Stimulated activated CD4-positive, alpha-beta T cell treated with anti-CD3 and anti-CD28 coated beads, Interleukin-2, amount 100 ng/mL, for 24 hours (primary cell): ENCODE results near the gene SHB.

ENCODE experiments used
- DNase-seq, 2 donors: peaks; one replicate each; pipeline ENCODE4 v3.0.0-alpha.2; 2020

SHB gene

DNA sequence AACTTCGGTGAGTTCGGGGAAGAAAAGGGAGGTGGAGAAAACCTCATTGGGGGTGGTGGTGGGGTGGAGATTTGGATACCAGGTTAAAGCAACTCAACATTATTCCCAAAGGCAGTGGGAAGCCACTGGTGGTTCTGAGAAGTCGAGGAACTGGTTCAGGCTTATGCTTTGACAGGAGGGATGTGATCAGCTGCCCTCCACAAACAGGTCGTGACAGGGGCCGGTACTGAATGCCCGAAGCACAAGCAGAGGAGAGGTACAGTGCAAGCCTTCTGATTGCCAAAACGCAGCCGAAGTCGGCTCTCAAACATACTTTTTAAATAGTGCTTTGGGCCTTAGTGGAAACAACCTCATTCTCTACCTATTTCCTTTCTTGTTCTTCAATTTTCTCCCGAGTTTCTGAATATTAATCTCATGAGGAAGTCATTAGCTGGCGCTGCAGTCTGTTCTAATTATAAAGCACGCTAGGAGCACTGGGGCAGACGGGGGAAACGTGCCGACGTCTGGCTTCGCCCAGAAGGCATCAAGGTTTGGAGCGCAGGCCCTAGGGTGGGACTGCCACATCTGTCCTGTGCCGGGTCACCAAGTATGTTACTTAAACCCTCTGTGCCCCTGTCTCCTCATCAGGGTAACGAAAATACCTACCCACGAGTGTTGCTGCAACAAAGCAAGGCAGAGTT is 27.3 kb downstream of the SHB start:
- DNase-seq, result no peak

DNA sequence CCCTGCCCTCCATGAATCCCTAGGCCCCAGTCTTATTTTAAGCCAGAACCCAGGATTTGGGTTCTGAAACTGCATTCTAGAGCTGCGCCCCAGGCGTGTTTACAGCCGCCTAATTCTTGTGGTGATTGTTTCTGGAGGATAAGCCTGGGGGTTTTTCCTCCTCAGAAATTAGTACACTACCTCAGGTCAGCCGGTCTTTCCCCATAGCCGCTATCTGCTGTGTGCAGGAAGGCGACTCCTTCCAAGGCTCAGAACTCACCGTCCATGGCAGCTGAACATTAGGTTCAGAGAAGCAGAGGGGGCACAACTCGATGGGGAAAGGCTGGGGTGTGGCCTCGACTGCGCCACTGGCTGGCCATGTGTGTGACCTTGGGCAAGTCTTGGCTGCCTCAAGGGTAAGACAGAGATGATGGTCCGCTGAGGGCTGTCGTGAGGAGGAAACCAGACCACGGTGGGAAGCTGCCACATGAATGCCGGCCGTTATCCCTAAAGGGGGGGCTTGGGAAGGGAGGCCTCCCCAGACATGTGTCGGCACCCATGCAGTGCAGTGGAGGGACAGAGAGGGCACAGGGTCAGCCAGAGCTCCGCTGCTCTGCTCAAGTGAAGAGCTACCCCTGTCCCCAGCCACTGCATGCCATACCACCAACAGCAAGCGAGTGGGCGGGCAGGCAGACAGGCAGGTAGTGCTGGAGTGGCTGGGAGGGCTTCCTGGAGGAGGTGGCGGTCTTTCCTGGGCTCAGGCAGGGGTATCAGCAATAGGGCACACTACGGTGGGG is 28.9 kb downstream of the SHB start:
- DNase-seq, result no peak

DNA sequence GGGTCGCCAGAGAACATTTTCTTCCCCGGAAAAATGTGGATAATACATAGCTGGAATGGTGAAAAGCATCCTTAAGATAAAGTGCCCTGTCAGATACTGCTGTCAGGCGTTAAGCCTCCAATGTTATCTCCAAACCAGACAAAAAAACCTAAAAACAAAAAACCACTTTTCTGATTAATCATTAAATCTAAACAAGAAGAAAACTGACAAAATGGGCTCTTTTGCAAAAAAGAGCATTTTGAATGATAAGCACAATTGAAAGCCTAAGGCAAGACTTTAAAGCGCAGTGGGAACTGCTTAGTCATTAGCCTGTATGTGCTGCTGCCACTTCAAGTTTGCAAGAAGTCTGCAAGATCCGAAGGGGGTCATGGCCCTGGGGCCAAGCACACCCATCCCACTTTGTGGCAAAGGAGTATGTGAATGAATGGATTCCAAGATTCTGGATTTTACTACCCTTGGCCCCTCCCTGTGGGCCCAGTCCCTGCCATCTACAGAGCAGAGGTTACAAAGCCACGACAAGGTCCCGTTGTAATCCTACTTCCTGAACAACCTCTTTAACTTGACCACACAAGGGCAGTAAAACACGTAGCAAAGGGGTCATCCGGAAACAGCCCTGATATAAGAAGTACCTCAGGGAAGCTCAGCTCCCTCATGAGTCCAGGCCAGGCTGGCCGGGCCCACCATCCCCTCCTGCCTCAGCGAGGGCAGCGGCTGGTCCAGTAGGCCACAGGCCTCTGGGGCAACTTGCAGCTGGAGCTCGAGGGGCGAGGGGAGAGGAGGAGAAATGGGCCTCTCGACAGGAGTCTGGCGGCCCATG is 29.7 kb downstream of the SHB start:
- no peak for DNase-seq

DNA sequence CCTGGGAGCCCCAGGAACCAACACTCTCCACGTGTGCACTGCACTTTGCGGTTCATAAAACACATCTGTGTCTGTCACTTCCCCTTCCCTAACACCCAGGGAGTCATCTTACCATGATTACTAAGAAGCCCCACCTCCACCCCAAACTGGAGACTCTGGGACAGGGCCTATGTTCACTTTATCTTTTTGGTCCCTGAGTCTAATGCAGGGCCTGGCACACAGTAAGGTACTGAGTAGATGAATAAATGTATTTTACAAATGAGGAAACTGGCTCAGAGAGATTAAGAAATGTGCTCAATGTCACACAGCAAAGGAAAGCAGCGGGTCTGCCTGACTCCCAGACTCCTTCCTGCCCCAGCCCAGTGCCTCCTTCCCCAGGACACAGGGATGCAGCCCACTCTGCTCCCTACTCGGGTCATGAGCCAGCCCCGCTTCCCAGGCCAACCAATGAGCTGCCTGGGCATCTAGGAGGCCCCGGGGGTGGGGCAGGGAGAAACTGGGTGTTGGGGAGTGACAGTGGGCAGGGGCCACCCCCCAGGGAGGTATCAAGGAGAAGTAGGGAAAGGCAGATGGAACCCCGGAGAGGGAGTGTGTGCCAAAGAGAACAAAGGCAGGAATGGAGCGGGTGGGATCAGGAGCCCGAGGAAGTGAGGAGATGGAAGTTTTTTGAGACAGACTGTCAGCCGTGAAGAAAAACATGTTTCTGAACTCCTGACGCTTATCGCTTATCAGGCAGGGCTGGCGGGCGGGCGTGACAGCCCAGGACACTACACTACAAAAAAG is 30.5 kb downstream of the SHB start:
- no peak for DNase-seq

DNA sequence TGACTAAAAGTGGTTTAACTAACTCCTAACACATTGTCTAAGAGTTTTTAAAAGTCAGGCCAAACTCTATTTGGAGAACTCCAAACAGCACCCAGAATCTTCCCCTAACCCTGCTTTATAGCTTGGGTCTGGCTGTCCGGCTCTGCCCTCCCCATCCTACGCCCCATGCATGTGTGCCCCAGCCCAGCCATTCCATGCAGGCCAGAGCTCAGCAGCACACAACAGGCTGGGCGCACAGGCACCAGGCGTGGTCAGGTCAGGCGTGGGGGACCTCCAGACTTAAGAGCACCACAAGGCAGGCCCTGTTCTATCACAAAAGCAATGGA is 31.1 kb downstream of the SHB start:
- DNase-seq, result no peak

DNA sequence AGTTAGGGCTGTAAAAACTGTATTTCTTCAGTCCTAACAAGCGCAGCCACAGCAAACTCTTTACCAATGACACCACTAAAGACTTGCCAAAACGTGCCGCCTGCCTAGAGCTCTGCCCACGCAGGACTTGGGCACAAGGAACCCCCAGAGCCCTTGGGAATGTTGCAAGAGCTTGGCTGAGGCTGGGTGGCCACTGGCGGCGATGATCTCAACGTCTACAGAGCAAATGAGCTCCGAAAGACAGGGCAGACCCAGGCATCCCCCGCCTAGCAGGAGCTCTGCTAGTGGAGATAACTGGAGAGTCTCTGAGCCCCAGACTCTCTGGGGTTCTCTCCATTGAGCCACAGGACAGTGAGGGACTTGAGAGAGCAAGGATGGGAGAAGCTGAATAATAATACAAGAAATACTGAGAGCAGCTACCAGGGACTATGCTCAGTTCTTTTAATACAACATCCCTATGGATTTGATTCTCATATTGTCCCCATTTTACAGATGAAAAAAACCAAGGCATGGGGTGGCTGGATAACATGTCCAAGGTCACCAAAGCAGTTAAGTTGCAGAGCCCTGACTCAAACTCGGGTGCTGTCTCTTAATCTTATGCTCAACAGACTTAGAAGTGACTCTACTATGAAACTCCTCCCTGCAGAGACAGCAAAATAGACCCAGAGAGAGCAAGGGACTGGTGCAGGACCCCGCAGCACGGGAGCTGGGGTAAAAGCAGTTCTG is 32.5 kb downstream of the SHB start:
- no peak for DNase-seq

DNA sequence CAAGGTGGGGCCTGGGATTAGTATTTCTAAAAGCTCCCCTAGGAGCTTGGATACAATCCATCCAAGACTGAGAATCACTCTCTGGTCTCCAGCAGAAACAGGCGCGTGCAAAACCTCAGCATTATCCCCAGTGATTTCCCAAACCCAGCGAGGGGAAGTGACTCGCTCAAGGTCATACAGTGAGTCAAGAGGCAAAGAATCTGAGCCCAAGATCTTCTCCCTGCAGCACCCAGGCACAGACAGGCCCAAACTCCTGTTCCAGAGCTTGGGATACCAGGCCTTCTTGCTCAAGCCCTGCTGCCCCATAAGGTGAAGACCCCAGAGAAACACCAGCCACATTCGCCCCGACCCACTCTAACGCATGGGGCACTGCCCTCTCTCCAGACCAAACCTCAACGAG is 33.2 kb downstream of the SHB start:
- DNase-seq, result no peak

DNA sequence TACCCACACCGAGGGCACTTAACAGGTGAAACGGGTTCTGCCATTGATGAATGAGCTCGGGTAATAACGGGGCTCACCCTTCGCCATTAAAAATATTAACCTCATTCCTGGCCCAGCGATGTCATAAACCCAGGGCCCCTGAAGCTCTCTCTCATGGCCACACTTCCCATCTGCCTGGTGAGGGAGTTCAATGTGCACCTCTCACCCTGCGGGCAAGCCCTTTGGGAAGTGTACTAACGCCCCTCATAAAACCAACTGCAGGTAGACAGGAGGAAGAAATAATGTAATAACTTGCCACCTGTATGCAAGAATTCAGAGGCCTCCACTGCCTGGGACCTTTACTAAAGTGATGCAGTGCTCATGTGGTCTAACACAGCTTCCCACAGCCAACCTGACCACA is 35.1 kb downstream of the SHB start:
- no peak for DNase-seq

DNA sequence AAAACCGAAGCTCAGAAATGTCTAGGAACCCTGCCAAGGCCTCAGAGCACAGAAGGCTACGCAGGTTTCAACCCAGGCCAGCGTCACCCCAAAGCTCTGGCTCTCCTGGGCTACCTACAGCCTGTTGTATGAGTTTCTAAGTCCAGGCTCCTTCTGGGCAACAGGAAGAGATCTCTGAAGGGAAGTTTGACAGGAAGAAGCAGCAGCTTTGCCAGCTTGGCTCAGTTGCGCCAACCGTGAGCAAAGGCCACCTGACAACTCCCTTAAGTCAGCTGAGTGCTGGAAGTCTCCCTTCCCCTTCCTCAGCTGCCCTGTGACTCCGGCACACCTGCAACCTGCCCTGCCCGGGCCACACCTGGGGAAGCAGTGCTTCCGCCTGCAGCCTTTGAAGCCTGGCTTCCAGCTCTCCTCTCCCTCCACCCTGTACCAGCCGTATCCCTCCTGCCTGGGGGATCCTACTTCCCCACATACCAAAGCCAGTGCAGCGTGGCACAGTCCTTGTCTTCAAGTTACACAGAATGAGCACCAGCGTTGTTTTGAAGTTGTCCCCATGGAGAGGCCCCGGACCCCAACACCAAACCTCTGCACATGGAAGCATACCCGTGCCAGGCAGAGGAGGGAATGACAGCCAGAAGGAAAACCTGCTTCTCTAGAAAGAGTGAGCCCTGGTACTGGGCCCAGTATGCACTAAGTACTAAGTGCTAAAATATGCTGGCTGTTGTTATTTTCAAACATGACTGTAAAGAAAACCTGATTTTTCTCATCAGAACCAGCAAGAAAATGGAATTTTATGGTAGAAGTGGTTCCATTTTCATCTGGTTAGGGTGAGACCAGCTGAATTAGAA is 36.5 kb downstream of the SHB start:
- no peak for DNase-seq

DNA sequence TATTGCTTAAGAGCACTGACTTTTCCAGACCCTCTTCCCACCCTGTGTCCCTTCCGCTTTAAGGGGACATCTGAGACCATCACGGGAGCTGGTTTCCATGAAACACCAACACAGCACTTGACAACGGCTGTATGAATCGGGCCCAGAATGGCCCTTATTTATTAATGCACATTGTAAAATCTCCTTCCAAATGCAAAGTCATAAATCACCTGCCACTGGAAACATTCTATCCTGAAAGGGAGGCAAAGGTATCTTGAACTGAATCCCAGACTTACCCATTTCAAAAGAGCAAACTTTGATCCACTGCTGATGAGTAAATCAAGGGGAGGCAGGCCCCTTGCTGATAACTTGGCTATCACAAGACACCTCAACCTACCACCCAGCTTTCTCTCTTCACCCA is 37.4 kb downstream of the SHB start:
- no peak for DNase-seq

DNA sequence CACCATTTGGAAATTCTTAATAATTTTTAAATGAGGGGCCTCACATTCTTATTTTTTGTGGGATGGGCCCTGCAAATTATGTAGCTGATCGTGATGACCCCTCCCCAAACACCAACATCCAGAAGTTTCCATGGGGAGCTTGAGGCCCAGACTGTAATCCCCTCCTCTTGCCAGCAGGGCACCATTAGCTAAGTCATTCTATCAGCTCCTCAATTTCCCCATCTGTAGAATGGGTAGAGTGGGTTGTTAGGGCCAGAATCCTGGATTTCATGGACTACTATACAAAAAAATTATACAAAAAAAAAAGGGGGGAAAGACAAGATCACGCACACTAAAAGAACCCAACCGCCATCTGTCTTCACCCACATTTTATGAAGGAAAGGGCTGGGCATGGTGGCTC is 38.4 kb downstream of the SHB start:
- DNase-seq, result no peak

DNA sequence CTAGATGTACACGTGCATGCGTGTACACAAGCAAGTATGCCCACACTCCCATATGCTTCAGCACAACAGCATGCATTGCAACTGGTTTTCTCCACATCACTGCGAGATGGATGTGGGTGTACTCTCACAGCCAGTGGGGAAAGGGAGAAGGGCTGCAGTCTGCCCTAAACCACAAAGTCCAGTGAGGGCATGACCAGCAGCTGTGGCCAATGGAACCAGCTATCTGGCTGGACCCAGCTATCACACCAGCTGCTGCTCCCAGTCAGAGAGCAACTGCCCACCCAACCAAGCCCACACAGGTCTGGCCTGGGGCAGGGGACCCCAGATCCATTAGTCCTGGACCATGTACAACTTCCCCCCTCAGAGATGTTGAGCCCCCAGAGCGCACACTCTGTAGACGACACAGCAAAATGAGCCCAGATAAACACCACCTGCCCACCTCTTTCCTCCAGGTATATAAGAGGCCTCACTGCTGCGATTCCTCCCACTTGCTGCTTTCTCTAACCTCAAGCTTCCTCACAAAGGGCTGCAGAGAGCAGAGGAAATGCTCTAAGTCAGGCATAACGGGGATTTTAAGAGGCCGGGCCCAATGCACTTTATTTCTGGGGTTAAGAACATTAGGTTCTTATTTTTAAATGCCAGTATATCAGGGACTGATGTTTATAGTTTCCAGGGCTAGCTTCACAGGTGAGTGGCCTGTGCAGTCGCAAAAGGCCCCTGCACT is 39.0 kb downstream of the SHB start:
- no peak for DNase-seq

DNA sequence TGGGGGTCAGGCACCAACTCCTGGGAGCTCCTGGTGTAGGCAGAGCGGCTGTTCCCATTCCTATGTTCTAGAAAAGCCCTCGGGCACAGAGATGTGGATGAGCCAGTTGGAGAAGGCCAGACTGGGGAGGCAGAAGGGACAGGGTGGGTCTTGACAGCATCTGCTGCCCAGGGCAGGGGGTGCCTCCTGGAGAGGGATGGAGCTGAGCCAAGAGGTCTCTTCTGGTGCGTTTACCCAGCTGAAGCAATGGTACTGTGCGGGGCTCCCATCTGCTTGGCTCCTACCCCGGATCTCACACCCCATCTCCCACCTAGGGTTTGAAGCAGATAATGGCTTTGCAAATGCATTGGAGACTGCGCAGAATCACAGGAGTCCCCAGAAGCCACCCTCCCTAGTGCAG is 41.3 kb downstream of the SHB start:
- no peak for DNase-seq

DNA sequence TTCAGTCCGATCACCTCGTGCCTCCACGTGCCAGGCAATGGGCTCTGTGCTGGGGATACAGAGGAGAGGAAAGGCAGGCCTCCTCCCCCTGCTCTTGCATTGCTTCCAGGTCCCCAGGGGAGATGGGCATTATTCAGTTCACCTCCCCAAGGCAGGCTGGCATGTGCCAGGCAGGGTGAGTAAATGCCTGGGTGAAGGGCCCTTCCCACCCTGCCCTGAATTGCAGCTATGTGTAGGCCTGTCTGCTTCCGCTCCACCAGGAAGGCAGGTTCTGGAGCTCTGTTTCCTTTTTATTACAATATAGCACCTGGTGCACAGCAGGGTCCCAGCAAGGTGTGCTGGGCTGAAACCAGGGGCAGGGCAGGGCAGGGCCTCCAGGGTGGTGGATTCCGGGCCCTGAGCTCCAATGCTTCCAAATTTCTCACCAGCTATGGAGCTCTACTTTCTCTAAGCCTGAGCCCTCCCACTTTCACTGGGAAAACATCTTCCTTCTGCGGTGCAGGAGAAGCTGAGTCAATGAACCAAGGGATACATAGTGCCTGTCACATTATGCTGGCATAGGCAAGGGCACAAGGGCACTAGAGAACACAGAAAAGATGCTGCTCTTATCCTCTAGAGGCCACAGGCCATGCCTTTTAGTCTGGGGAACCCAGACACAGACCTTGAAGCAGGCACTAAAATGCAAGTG is 42.0 kb downstream of the SHB start:
- DNase-seq, result no peak

DNA sequence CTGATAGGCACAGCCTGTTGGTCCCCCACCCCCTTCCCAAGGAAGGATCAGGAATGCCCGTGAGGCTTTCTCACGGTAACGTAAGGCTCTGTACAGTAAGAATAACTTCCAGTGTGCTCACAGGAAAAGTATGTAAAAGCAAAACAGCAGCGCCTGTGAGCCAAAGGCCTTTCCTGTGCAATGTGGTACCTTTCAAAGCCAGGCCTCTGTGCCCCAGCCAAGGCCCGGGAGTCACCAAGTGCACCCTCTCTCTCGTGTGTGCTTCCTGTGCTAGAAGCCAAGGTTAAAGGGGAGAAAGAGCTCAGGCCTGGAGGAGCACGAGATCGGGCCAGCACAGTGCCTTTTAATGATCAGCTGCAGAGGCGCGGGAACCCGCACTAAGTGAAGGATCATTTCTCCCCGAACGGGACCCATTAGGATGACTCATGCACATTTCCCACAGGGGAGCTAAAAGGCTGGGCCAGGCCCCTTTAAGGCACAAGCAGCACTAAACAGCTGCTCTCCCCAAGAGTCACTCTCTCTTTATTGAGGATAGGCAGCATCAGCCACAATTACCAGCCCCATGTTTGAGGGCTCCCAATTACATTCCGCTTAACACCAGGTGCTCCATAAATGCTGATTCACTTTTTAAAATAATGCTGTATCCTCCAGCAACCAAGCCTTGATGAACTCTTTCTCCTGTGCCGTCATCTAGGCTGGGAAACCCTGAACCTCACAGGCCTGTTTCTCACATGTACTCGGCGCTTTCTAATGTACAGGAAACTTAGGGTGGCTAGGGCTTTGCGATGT is 42.8 kb downstream of the SHB start:
- no peak for DNase-seq

DNA sequence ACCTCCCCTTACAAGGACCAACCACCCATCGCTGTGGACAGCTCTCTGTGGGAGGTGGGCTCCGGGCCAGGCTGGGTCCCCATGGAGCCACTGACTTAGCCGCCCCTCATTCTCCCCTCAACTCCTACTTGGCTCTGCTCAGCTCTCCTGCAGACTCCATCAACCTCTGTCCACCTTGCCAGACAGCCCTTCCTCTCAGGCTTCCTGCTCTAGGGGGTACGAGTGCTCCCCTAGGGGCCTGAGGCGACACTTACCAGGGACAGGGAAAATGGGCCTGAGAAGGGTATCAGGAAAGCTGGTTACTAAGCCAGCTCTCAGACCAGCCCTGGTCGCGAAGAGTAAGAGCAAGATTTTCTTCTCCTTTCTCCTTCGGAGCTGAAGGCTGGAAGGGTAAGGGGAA is 43.9 kb downstream of the SHB start:
- no peak for DNase-seq

DNA sequence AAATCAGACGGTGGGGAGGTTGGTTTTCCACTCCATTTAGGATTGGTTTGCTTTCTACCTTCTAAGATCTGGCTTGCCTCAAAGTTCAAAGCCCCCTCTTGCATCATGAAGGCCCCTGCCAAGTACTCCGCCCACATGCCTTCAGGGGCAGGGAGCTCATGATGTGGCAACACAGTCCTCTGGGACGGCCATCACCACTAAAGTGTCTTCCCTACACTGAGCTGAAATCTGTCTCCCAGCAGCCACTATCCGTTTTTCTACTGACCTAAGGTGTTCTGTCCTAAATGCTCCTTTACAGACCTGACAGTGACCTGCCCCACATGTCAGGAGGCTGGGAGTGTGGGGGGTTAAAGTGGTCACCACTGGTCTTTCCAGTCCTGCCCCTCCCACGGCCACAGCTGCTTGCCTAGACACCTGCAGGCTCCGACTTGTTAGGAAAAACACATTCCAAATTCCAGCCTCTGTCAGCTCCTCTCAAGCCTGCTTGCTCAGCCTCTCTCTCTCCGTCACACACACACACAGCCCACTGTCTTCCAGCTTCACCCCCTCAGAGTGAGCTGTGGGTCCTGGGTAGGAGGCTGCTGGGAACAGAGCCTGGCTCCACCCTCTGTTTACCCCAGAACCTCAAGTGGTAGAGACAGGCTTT is 44.9 kb downstream of the SHB start:
- no peak for DNase-seq

DNA sequence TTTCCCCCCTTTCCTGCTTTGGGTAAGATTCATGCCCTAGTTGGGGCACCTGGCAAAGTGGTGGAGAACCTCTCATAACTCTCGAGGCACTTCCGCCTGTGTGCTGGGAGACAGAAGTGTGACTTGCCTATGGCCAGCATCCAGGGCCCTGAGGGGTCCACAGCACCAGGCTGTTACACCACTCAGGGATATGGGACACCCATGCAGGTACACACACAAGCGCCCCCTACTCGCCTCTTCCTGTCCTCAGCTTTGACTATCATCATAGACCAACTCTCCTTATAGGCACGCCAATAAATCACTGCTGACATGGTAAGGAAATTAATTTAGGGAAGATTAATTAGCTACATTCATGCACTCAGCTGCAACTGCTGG is 45.4 kb downstream of the SHB start:
- no peak for DNase-seq

DNA sequence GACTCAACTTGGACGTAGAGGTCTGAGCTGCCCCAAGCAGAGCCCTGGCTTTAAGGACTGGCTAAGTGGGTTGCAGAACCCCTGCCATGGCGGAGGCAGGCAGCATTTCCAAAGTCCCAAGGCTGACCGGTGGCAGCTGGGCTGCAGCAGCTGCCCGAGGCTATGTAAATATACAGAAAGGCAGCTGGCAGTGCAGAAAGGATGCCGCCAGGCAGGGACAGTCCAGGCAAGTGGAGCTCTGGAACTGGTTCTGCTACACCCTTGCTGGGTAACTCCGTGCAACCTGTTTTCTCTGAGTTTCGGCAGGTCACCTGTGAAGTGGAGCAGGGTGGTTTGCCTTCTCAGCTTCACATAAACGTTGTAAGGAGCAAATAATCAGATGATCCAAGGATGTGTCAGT is 46.0 kb downstream of the SHB start:
- no peak for DNase-seq
